Measurements from ENCODE around the gene SLAMF9.

SLAMF9 gene

DNA sequence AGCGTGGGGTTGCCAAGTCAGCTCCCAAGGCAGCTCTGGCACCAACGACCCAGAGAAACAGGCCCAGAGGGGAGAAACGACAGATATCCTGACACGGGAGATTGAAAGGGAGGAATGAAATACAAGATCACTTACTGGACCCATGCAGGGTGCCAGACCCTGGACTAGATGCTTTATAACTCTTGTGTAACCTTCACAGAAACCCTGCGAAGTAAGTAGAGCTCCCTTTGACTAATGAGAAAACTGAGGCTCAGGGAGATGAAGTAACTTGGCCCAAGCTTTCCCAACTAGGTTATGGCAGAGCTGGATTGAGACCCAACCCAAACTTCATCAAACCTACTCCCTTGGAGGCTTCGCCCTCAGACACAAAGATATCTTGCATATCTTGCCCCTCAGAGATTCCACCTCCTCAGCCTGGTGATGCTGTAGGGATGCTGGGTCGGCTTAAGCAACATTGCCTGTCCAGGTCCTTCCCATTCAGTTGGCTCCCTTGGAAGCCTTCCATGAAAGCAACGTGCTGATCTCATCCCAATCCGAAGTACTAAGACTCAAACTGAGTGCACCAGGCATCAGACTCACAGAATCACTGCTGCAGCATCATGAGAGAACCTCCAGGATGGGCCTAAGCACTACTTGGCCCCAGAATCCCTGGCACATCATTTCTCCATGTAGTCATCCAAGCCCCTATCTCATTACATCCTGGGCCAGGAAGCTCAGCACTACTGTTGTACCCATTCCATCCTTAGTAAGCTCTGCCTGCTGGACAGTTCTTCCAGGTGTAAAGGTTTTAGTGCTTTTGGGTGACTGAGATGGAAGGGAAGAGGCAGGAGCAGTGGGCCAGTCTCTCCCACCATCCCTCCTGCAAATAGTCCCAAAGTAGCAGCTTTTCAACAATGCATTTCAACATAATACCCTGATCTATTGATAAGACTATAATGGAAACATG lies 7.5 kb downstream of the SLAMF9 start:
- H3K4me3 ChIP-seq (replicated peaks; ENCODE audit: low read depth, low read length), result no peak overlapping the region
- no peak for TF ChIP-seq CTCF (IDR thresholded peaks at IDR 0.05; ENCODE audit: insufficient read depth, low read length, poor library complexity, severe bottlenecking)
- DNase-seq (ENCODE audit: extremely low read depth, insufficient read length), result no peak
- no peaks in the 10 kb centered on the region for H3K36me3 ChIP-seq (ENCODE audit: control insufficient read depth, insufficient read depth, low read length)
- H3K27me3 ChIP-seq (replicated peaks; ENCODE audit: control insufficient read depth, insufficient read depth, low read length), result peaks cover 2% of the 10 kb centered on the region

DNA sequence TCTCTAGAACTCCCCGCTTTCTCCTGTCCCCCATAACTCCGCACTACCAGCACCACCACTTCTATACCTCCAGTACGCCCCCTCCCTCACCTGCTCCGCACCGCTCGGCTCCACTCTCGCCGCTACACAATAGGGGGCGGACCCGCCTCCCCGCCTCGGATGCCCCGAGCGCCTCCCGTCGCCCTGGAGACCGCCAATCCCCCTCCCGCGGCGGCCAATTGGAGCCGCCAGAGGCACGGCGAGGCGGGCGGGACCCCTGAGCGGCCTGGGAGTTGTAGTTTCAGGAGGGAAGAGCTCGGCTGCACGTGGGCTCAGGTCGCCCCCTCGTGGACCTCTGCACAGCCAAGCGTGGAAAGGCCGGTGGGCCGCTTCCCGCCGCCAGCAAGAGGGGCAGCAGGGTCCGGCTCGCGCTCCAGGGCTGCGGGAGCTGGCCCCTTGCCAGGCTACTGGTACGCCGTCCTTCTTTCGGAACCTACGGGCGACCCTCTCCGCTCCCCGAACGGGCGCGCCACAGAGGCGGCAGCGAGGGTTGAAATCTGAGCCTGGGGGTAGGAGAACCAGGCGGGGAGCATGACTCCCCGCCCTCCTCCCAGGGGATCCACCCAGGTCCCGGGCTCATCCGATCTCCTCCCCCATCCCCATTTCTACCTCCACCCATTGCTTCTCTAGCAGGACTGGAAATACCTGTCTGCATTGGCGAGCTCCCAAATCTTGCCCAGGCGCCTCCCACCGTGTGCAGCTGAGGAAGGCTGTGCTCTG lies 8.4 kb downstream of the SLAMF9 start, which contains the start of gene IGSF9:
TSS of gene IGSF9 (minus strand) at position 131 of the 759 bp plus-strand sequence. CDS start 2,159 bp downstream, outside the sequence.
- H3K27me3 ChIP-seq (replicated peaks; ENCODE audit: control insufficient read depth, insufficient read depth, low read length), result peaks cover 2% of the 10 kb centered on the region
- TF ChIP-seq CTCF (IDR thresholded peaks at IDR 0.05; ENCODE audit: insufficient read depth, low read length, poor library complexity, severe bottlenecking), result peak; percentile 40
- peak; percentile 73 for DNase-seq (ENCODE audit: extremely low read depth, insufficient read length)
- no peak within 1 kb of the TSS; the same call in 1 of the 2 replicates for H3K4me3 ChIP-seq (replicated peaks; ENCODE audit: low read depth, low read length)
- no peaks in the 10 kb centered on the region for H3K36me3 ChIP-seq (ENCODE audit: control insufficient read depth, insufficient read depth, low read length)

DNA sequence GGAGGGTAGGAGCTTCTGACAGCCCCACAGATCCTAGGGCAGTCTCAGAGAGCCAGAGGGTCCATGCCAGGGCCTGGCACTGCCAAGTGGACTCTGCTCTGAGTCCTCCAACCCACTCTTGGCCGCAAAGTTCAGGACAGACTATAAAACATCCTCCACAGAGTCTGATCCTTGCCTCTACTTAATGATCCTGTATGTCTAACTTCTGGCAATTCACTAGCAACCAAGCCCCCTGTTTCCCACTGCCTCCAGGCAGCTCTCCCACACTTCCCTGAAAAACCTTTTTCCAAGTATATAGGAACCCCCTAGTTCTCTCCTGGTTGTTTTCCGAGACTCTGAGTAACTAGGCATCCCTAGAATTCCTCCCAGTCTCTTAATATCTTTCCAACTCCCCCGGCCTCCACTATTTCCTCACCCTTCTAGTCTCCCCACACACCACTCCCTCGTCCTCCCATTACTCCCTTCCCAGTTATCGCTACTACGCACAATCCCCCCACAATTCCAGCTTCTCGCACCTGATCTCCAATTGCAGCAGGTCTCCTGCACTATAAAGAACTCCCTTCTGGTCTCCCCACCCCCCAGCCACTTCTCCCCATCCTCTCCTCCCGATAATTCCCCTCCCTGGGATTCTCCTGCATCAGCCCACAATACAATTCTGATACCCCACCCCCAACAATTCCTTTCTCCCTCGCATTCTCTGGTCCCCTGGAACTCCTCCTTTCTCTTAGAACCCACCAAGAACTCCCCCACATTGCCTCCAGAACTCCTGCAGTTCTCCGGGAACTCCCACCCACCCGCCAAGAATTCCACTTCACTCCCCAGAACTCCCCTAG lies 9.2 kb downstream of the SLAMF9 start:
- H3K4me3 ChIP-seq (replicated peaks; ENCODE audit: low read depth, low read length), result no peak overlapping the region

GRCh38 chr1:159943908-159944622 lies 10.0 kb downstream of the SLAMF9 start:
- no peak for DNase-seq (ENCODE audit: extremely low read depth, insufficient read length)
- no peak for TF ChIP-seq CTCF (IDR thresholded peaks at IDR 0.05; ENCODE audit: insufficient read depth, low read length, poor library complexity, severe bottlenecking)
- Histone ChIP-seq H3K36me3 (ENCODE audit: control insufficient read depth, insufficient read depth, low read length) (no peaks in the 10 kb centered on the region), H3K4me3 (replicated peaks; ENCODE audit: low read depth, low read length) (no peak overlapping the region), H3K27me3 (replicated peaks; ENCODE audit: control insufficient read depth, insufficient read depth, low read length) (peaks cover 2% of the 10 kb centered on the region)

More for the DNA sequence above, 9.2 kb downstream of the SLAMF9 start:
- no peak for DNase-seq (ENCODE audit: extremely low read depth, insufficient read length)
- no peak for TF ChIP-seq CTCF (IDR thresholded peaks at IDR 0.05; ENCODE audit: insufficient read depth, low read length, poor library complexity, severe bottlenecking)
- no peaks in the 10 kb centered on the region for H3K36me3 ChIP-seq (ENCODE audit: control insufficient read depth, insufficient read depth, low read length)
- peaks cover 2% of the 10 kb centered on the region for H3K27me3 ChIP-seq (replicated peaks; ENCODE audit: control insufficient read depth, insufficient read depth, low read length)

- H3K27me3 ChIP-seq (replicated peaks; ENCODE audit: control insufficient read depth, insufficient read depth, low read length), result peaks cover 2% of the 10 kb centered on the region
- TF ChIP-seq CTCF (IDR thresholded peaks at IDR 0.05; ENCODE audit: insufficient read depth, low read length, poor library complexity, severe bottlenecking), result no peak
- H3K4me3 ChIP-seq (replicated peaks; ENCODE audit: low read depth, low read length), result no peak overlapping the region
- H3K36me3 ChIP-seq (ENCODE audit: control insufficient read depth, insufficient read depth, low read length), result no peaks in the 10 kb centered on the region
- no peak for DNase-seq (ENCODE audit: extremely low read depth, insufficient read length)
Measured at GRCh38 chr1:159943278-159943640, 10.8 kb downstream of the SLAMF9 start.
